ENCODE data around the gene DPYSL4. TPM values are rescaled to one million over a fixed set of nuclear protein-coding genes. Genes with fewer than 3 reads are reported as not detected.

Gene DPYSL4
- total RNA-seq, 4 donors from 2014 or later, result 1.1 to 1.3 TPM; not detected in 2

DNA sequence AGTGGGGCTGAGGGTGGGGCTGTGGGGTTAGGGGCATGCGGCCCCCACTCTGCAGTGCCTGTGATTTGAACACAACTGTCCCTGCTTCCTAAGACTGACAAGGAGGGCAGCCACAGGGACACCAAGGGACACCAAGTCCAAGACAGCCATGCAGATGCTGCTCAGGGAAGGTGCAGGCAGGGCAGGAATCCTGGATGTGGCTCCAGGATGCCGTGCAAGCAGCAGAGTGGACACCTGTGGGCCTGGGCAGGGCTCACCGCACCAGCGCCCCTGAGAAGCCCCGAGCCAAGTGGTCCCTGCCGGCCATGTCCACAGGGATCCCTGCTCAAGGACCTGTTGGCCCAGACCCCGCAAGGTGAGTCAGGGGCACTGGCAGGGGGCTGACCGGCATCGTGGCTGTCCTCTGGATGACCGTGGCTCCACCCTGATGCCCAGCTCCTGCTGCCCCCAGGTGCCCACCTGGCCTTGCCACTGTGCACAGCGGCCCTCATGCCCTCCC lies 62.5 kb downstream of the DPYSL4 start:
- whole genome bisulfite sequencing, 2 donors, result 72 to 85% methylated on average over 3 to 9 of the region's 11 CpGs
- H3K4me3 ChIP-seq (ENCODE audit: low read depth, poor library complexity, severe bottlenecking), result no peak overlapping the region
- intact Hi-C loops (cut with DNase I; ENCODE audit: low total_unique reads), result no loop called here

DNA sequence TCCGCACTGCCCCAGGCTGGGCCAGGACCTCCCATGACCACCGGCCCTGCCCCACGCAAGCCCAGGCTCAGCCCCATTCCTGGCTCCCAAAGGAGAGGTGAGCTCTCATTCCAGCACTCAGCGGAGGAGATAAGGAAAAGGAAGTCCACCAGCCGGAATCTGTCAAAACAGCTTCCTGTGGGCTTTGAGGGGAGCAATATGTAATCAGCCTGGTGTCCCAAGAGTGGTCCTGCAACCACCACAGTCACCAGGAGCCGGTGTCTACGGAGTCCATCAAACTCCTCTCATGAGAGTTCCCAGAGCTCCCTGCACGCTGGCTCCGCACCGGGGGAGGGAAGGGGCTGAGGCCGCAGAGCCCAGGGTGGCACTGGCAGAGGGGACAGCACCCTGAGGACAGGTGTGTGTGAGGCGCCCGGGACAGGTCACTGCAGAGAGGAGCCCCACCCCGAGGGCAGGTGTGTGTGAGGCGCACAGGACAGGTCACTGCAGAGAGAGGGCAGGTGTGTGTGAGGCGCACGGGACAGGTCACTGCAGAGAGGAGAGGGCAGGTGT lies 63.2 kb downstream of the DPYSL4 start:
- TF ChIP-seq, protein P1, sequence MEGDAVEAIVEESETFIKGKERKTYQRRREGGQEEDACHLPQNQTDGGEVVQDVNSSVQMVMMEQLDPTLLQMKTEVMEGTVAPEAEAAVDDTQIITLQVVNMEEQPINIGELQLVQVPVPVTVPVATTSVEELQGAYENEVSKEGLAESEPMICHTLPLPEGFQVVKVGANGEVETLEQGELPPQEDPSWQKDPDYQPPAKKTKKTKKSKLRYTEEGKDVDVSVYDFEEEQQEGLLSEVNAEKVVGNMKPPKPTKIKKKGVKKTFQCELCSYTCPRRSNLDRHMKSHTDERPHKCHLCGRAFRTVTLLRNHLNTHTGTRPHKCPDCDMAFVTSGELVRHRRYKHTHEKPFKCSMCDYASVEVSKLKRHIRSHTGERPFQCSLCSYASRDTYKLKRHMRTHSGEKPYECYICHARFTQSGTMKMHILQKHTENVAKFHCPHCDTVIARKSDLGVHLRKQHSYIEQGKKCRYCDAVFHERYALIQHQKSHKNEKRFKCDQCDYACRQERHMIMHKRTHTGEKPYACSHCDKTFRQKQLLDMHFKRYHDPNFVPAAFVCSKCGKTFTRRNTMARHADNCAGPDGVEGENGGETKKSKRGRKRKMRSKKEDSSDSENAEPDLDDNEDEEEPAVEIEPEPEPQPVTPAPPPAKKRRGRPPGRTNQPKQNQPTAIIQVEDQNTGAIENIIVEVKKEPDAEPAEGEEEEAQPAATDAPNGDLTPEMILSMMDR (IDR thresholded peaks at IDR 0.05), result no peak
- TF ChIP-seq POLR2A (IDR thresholded peaks at IDR 0.05), result no peak
- intact Hi-C loops (cut with DNase I; ENCODE audit: low total_unique reads), result no loop called here
- H3K4me3 ChIP-seq (ENCODE audit: low read depth, poor library complexity, severe bottlenecking), result no peak overlapping the region
- WGBS, 2 donors, result 78 to 84% methylated on average over 15 to 16 of the region's 17 CpGs
- DNase-seq (ENCODE audit: low spot score in 2 of 2), result no peak

More for the DNA sequence above, 62.5 kb downstream of the DPYSL4 start:
- TF ChIP-seq, protein P1 (IDR thresholded peaks at IDR 0.05), result no peak
- no peak for TF ChIP-seq POLR2A (IDR thresholded peaks at IDR 0.05)
- no peak for DNase-seq (ENCODE audit: low spot score in 2 of 2)

DNA sequence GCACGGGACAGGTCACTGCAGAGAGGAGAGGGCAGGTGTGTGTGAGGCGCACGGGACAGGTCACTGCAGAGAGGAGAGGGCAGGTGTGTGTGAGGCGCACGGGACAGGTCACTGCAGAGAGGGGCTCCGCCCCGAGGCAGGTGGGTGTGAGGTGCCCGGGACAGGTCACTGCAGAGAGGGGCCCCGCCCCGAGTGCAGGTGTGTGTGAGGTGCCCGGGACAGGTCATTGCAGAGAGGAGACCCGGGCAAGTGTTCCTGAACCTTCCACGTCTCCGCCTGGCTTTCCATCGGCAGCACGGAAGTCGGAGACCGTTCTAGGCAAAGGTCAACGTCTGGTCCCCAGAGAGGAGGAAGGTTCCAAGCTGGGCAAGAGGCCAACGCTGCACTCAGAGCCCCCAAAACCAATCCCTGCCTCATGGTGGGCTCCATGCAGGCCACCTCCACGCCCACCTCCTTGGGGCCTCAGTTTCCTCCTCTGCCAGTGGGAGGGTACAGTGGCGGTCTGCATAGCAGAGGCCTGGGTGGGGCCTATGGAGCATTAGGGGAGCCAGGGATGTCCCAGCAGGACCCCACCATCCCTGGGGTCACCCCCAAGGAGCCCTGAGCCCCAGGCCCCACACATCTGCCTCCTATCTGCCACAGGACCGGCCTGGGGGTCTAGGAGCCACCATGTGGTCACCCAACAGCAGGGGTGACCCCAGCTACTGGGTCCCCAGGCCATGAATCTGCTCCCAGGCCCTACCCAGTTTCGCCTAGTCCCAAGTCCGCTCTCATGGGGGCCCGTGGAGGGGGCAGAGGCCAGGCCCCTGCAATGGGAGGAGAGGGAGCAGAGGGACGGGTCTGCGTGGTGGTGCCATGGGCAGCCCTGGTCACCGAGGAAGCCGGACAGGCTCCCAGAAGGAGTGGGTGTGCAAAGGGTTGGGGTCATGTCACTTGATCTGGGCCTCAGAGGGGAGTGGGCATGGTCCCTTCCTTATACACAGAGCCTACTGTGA lies 64.0 kb downstream of the DPYSL4 start:
- intact Hi-C loops (cut with DNase I; ENCODE audit: low total_unique reads), result no loop called here
- no peak for DNase-seq (ENCODE audit: low spot score in 2 of 2)
- WGBS, 2 donors, result 85% methylated on average over 27 to 29 of the region's 30 CpGs
- TF ChIP-seq, protein P1 (IDR thresholded peaks at IDR 0.05), result no peak
- TF ChIP-seq POLR2A (IDR thresholded peaks at IDR 0.05), result no peak
- H3K4me3 ChIP-seq (ENCODE audit: low read depth, poor library complexity, severe bottlenecking), result no peak overlapping the region

DNA sequence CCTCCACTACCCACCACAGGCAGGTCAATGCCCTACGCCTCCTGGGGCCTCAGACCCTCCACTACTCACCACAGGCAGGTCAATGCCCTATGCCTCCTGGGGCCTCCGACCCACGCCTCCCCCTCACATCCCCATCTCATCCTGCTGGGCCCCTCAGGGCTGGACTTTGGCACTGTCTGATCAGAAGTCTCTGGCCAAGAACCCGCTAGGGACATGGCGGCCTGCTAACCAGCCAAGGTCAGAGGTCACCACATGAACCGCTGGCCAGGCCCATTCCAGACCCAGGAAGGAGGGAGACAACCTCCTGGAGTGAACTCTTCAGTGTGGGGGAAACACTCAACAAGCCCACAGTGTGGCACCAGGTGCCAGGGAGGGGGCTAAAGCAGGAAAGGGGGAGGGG lies 65.2 kb downstream of the DPYSL4 start:
- 93 to 95% methylated on average over 6 of the region's 6 CpGs for WGBS, 2 donors
- H3K4me3 ChIP-seq (ENCODE audit: low read depth, poor library complexity, severe bottlenecking), result no peak overlapping the region
- intact Hi-C loops (cut with DNase I; ENCODE audit: low total_unique reads), result no loop called here
- TF ChIP-seq POLR2A (IDR thresholded peaks at IDR 0.05), result no peak
- TF ChIP-seq, protein P1 (IDR thresholded peaks at IDR 0.05), result no peak
- no peak for DNase-seq (ENCODE audit: low spot score in 2 of 2)

DNA sequence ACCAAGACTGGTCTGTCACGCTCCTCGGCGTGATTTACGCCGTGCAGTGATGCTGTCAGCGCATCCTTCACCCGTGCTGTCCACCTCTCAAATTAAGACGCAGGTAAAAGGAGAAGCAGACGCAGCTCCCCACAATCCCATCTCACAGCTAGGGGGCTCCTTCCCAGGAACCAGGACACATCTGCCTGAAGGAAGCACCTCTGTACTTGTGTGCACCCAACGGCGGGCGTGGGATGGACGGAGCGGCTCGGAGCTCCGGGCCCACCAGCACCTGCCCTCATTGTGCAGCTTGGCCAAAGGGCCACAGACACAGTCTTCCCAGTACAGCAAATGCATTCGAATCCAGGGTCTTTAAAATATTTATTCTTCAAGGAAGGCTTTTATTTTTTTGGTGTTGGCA lies 65.7 kb downstream of the DPYSL4 start:
- no peak for TF ChIP-seq POLR2A (IDR thresholded peaks at IDR 0.05)
- TF ChIP-seq, protein P1 (IDR thresholded peaks at IDR 0.05), result no peak
- intact Hi-C loops (cut with DNase I; ENCODE audit: low total_unique reads), result no loop called here
- H3K4me3 ChIP-seq (ENCODE audit: low read depth, poor library complexity, severe bottlenecking), result no peak overlapping the region
- WGBS, 2 donors, result 89 to 90% methylated on average over 17 of the region's 17 CpGs
- DNase-seq (ENCODE audit: low spot score in 2 of 2), result no peak

Measured in lower leg skin (tissue), 4 donors.